ENCODE data around the gene EHBP1L1. TPM values are rescaled to one million over a fixed set of nuclear protein-coding genes. Genes with fewer than 3 reads are reported as not detected.

EHBP1L1 gene
- total RNA-seq, 1 donor from 2014 or later: 81.3 TPM

DNA sequence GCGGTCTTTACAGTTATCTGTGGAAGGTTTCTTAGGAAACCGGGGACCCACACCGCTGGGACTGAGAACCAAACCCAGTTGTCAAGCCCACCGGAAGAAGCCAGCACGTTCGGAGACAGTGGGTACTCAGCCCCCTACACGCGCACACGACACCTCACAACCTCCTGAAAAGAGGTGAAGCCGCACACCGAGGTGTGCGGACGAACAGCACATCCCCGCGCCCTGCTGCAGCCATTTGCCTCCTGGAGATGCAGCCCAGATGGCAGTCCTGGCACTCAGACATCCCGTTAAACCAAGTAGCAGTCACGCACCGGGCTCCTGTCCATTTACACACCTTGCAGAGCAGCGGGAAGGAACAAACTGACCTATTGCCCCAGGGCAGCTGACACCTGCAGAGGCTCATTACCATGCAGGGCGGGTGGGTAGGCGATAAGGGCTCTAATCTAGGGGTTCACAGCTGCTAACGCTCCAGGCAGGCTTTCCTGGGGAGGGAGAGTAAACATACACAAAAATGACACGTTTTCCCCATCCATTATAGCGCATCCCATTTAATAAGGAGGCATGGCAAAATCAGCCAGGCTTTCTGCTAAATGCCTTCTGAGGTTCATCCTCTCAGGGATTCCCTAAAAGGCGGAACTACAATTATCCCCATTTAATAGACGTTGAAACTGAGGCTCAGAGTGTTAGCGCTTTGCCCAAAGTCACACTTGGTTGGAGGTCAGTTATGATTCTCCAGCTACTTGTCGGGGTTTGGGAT is 864 bp upstream of the EHBP1L1 start:
- peak overlapping the region; percentile 68 for H3K4me3 Mint-ChIP-seq (ENCODE audit: unreplicated experiment)
- peaks cover 8% of the 10 kb centered on the region for H3K36me3 Mint-ChIP-seq (ENCODE audit: low read depth)
- H3K4me1 Mint-ChIP-seq (ENCODE audit: low read depth): peaks cover 65% of the 10 kb centered on the region
- H3K27ac Mint-ChIP-seq (ENCODE audit: unreplicated experiment): peak overlapping the region; percentile 91
- DNase-seq (ENCODE audit: low spot score): no peak
- H3K9me3 Mint-ChIP-seq (ENCODE audit: low read depth): no peaks in the 10 kb centered on the region
- no peaks in the 10 kb centered on the region for H3K27me3 Mint-ChIP-seq (ENCODE audit: low read depth)
- TF ChIP-seq, protein P1, sequence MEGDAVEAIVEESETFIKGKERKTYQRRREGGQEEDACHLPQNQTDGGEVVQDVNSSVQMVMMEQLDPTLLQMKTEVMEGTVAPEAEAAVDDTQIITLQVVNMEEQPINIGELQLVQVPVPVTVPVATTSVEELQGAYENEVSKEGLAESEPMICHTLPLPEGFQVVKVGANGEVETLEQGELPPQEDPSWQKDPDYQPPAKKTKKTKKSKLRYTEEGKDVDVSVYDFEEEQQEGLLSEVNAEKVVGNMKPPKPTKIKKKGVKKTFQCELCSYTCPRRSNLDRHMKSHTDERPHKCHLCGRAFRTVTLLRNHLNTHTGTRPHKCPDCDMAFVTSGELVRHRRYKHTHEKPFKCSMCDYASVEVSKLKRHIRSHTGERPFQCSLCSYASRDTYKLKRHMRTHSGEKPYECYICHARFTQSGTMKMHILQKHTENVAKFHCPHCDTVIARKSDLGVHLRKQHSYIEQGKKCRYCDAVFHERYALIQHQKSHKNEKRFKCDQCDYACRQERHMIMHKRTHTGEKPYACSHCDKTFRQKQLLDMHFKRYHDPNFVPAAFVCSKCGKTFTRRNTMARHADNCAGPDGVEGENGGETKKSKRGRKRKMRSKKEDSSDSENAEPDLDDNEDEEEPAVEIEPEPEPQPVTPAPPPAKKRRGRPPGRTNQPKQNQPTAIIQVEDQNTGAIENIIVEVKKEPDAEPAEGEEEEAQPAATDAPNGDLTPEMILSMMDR (IDR thresholded peaks at IDR 0.05): no peak

DNA sequence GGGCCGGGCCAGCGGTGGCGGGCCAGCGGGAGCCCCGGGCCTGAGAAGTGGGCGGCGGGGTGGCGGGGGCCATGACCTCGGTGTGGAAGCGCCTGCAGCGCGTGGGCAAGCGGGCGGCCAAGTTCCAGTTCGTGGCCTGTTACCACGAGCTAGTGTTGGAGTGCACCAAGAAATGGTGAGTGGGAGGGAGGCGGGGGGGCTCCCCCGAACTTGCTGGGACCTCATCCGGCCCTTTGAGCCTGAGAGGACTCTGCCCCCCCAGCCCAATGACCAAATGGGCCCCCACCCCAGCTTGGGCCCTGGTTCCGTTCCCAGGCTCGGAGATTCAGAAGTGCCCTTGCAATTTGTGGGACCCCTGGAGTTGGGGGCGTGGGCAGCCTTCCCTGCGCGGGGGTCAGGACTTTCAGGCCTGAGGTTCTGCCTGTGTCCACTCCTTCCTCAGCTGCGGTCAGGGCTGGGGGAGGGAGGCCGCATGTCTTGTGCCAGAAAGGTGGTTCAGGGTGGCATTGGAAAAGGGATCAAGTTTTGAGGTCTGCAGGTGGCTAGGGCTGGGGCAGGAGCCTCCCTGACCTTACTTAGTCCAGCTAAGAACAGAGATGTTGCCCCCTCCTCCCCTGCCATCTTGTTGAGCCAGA is 496 bp downstream of the EHBP1L1 start:
- Mint-ChIP-seq H3K4me1 (ENCODE audit: low read depth) (peaks cover 57% of the 10 kb centered on the region), H3K27ac (ENCODE audit: unreplicated experiment) (peak overlapping the region; percentile 84), H3K4me3 (ENCODE audit: unreplicated experiment) (peak overlapping the region; percentile 83), H3K9me3 (ENCODE audit: low read depth) (no peaks in the 10 kb centered on the region), H3K27me3 (ENCODE audit: low read depth) (no peaks in the 10 kb centered on the region), H3K36me3 (ENCODE audit: low read depth) (peaks cover 12% of the 10 kb centered on the region)
- TF ChIP-seq, protein P1 (IDR thresholded peaks at IDR 0.05): no peak
- DNase-seq (ENCODE audit: low spot score): no peak

DNA sequence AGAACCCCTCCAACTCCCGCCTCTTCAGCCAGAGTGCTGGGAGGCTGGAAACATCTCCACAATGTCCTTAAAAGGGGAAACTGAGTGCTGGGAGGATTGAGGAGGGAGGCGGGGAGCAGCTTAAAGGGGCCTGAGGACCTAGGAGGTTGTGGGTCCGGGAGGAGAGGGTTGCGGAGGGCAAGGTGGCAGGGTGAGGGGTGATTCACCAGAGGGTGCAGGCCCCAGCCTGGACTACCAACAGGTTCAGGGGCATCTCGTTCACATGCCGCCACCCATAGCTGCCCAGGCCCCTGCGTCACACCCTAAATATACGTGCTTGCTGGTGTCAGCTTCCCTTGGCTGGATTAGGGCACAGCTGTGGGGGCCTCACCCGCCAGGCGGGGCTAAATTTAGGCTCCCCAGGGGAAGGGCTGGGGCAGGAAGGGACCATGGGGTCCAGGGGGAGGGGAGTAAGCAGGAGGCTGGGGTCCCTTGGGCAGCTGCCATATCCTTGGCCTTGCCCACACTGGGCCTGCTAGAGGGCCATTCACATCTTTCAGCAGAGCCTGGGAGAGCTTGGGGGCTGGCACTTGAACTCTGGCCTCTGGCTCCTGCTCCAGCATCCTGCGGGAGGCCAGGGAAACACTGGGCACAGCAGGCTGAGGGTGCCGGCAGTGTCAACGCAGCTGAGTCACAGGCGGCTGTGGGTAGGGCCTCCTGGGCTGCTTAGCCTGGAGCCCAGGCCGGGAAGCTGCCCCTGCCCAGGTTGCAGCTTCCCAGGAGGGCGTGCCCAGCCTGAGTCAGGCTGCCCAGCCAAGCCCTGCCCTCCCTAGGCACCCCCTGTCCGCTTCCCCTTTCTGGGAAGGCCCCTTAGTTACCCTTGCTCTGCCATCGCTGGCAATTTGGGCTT is 1.3 kb downstream of the EHBP1L1 start:
- peak overlapping the region; percentile 84 for H3K27ac Mint-ChIP-seq (ENCODE audit: unreplicated experiment)
- H3K36me3 Mint-ChIP-seq (ENCODE audit: low read depth): peaks cover 14% of the 10 kb centered on the region
- peak overlapping the region; percentile 83 for H3K4me3 Mint-ChIP-seq (ENCODE audit: unreplicated experiment)
- DNase-seq (ENCODE audit: low spot score): no peak
- no peaks in the 10 kb centered on the region for H3K9me3 Mint-ChIP-seq (ENCODE audit: low read depth)
- H3K4me1 Mint-ChIP-seq (ENCODE audit: low read depth): peaks cover 49% of the 10 kb centered on the region
- TF ChIP-seq, protein P1 (IDR thresholded peaks at IDR 0.05): no peak
- H3K27me3 Mint-ChIP-seq (ENCODE audit: low read depth): no peaks in the 10 kb centered on the region

DNA sequence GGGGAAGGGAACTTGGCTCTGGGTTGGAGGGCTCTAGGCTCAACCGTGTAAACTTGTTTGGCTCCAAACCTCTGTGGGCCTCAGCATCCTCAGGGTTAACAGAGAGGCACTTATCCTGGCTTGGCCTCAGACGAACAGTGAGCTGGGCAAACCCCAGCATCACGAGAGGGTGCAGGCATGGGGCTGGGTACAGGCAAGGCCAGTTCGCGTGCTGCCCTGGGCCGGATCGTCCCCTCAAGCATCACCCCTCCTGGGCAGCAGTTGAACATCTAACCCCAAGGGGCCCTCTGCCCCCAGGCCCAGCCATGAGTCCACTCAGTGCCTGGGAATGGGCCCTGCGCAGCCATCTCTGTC is 1.9 kb downstream of the EHBP1L1 start:
- Mint-ChIP-seq H3K27me3 (ENCODE audit: low read depth) (no peaks in the 10 kb centered on the region), H3K9me3 (ENCODE audit: low read depth) (no peaks in the 10 kb centered on the region), H3K4me3 (ENCODE audit: unreplicated experiment) (peak overlapping the region; percentile 83), H3K27ac (ENCODE audit: unreplicated experiment) (peak overlapping the region; percentile 54), H3K36me3 (ENCODE audit: low read depth) (peaks cover 14% of the 10 kb centered on the region), H3K4me1 (ENCODE audit: low read depth) (peaks cover 46% of the 10 kb centered on the region)
- no peak for DNase-seq (ENCODE audit: low spot score)
- TF ChIP-seq, protein P1 (IDR thresholded peaks at IDR 0.05): no peak

DNA sequence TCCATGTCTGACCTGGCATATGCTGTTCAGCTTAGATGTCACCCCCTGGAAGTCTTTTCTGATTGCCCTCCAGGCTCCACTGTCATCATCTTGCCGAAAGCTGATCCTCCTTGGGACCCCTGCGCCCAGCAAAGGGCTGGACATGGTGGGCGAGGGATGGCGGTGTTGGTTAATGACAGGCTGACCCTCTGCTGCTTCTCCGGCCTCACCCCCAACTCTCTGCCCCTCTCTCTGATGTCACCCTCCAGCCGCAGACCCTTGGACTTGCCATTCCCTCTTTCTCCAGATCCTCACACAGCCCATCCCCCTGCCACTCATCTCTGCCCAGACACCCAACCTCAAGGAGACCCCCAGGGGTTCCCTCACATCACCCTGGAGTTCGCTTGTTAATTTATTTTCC is 2.3 kb downstream of the EHBP1L1 start:
- DNase-seq (ENCODE audit: low spot score): no peak
- TF ChIP-seq, protein P1 (IDR thresholded peaks at IDR 0.05): no peak
- Mint-ChIP-seq H3K27ac (ENCODE audit: unreplicated experiment) (no peak overlapping the region), H3K36me3 (ENCODE audit: low read depth) (peaks cover 14% of the 10 kb centered on the region), H3K9me3 (ENCODE audit: low read depth) (no peaks in the 10 kb centered on the region), H3K27me3 (ENCODE audit: low read depth) (no peaks in the 10 kb centered on the region), H3K4me3 (ENCODE audit: unreplicated experiment) (peak overlapping the region; percentile 83), H3K4me1 (ENCODE audit: low read depth) (peaks cover 44% of the 10 kb centered on the region)
